CD4-positive, alpha-beta T cell treated with Interleukin-15 for 4 hours (primary cell): ENCODE results near the gene ZFP36.

Source experiments
- DNase-seq: peaks from one replicate; pipeline ENCODE4 v3.0.0-alpha.2; 2020; ENCODE audit warnings: low spot score

The ZFP36 gene

GRCh38 chr19:39405958-39406655, 540 bp upstream of the ZFP36 start:
- peak; percentile 92 for DNase-seq

GRCh38 chr19:39407410-39407659, 688 bp downstream of the ZFP36 start:
- DNase-seq = no peak

GRCh38 chr19:39407660-39408391, 1.2 kb downstream of the ZFP36 start:
- peak; percentile 75 for DNase-seq

GRCh38 chr19:39408392-39409207, 2.0 kb downstream of the ZFP36 start:
- peak; percentile 23 for DNase-seq

GRCh38 chr19:39409208-39410016, 2.8 kb downstream of the ZFP36 start:
- DNase-seq = peak; percentile 84

- DNase-seq = peak; percentile 63
Measured at GRCh38 chr19:39410017-39410830, 3.6 kb downstream of the ZFP36 start.

GRCh38 chr19:39410831-39411080, 4.1 kb downstream of the ZFP36 start:
- DNase-seq = no peak

- peak; percentile 29 for DNase-seq
Measured at GRCh38 chr19:39411081-39411831, 4.6 kb downstream of the ZFP36 start.

GRCh38 chr19:39411832-39412099, 5.1 kb downstream of the ZFP36 start:
- peak; percentile 93 for DNase-seq

GRCh38 chr19:39412100-39412866, 5.6 kb downstream of the ZFP36 start, which contains the start of gene PLEKHG2:
Gene PLEKHG2 (plus strand): TSS chr19:39412669. CDS start chr19:39414087, 1,418 bp downstream.
- DNase-seq = peak; percentile 98

GRCh38 chr19:39412867-39413271, 6.2 kb downstream of the ZFP36 start:
- no peak for DNase-seq

GRCh38 chr19:39413272-39413910, 6.7 kb downstream of the ZFP36 start:
- DNase-seq = no peak

- no peak for DNase-seq
Measured at GRCh38 chr19:39413911-39414608, 7.4 kb downstream of the ZFP36 start.

GRCh38 chr19:39415111-39416046, 8.7 kb downstream of the ZFP36 start:
- DNase-seq = no peak

- DNase-seq = no peak
Measured at GRCh38 chr19:39416152-39417120, 9.8 kb downstream of the ZFP36 start.

GRCh38 chr19:39417463-39418181, 11.0 kb downstream of the ZFP36 start:
- no peak for DNase-seq
